WTC11 (cell line): ENCODE measurements around the gene ZC3H12C. TPM values are rescaled to one million over a fixed set of nuclear protein-coding genes. Genes with fewer than 3 reads are reported as not detected.

ENCODE experiments used
- ATAC-seq: fragments of 200-7000 bp; cut with Tn5 transposase; 2 replicates; pipeline ENCODE4 v1.10.0; 2021; ENCODE audit warnings: mild to moderate bottlenecking, moderate library complexity
- CTCF ChIA-PET: fragments of 300-600 bp; sonication (Branson Sonifier 250); formaldehyde crosslinking; loops from one replicate; lab custom pipeline; 2021; ENCODE audit warnings: antibody characterized with exemption; lab: Charles Lee
- POLR2A ChIA-PET: fragments of 350-600 bp; sonication (Branson Sonifier 250); formaldehyde crosslinking; loops from one replicate; lab custom pipeline; 2021; ENCODE audit warnings: antibody characterized with exemption; lab: Charles Lee
- DNase-seq: peaks from one replicate; pipeline ENCODE4 v3.0.0; 2021; ENCODE audit warnings: low spot score
- H3K27ac Mint-ChIP-seq: 2 replicates; pipeline ENCODE4 v1.8.0; 2021; ENCODE audit warnings: mixed read lengths
- H3K27me3 Mint-ChIP-seq: 2 replicates; pipeline ENCODE4 v1.8.0; 2021; ENCODE audit warnings: low read depth, mild to moderate bottlenecking, moderate library complexity, mixed read lengths
- H3K36me3 Mint-ChIP-seq: 2 replicates; pipeline ENCODE4 v1.8.0; 2021; ENCODE audit warnings: mixed read lengths
- H3K4me1 Mint-ChIP-seq: 2 replicates; pipeline ENCODE4 v1.8.0; 2022; ENCODE audit warnings: mixed read lengths
- H3K4me3 Mint-ChIP-seq: 2 replicates; pipeline ENCODE4 v1.8.0; 2021; ENCODE audit warnings: mild to moderate bottlenecking, moderate library complexity, mixed read lengths
- H3K9me3 Mint-ChIP-seq: 2 replicates; pipeline ENCODE4 v1.8.0; 2021; ENCODE audit warnings: mixed read lengths
- CBFB ChIP-seq: sonication (generic); formaldehyde crosslinking; IDR thresholded peaks from 2 replicates; pipeline ENCODE4 v1.8.1; 2022; ENCODE audit warnings: mild to moderate bottlenecking, low read depth, missing genetic modification reagents
- CREM ChIP-seq: sonication (generic); formaldehyde crosslinking; IDR thresholded peaks from 2 replicates; pipeline ENCODE4 v1.8.1; 2022; ENCODE audit warnings: mild to moderate bottlenecking, missing genetic modification reagents, moderate library complexity
- FOXK1 ChIP-seq: sonication (generic); formaldehyde crosslinking; IDR thresholded peaks from 2 replicates; pipeline ENCODE4 v1.8.0; 2022; ENCODE audit warnings: mild to moderate bottlenecking, moderate library complexity, missing genetic modification reagents
- FOXP1 ChIP-seq: sonication (generic); formaldehyde crosslinking; IDR thresholded peaks from 2 replicates; pipeline ENCODE4 v1.8.0; 2022; ENCODE audit warnings: missing genetic modification reagents, mild to moderate bottlenecking, moderate library complexity, borderline replicate concordance
- GABPB1 ChIP-seq: sonication (generic); formaldehyde crosslinking; IDR thresholded peaks from 2 replicates; pipeline ENCODE4 v1.8.1; 2023; ENCODE audit warnings: mild to moderate bottlenecking, missing genetic modification reagents
- GTF2I ChIP-seq: fragments of 250-450 bp; sonication (Bioruptor Pico); conservative IDR thresholded peaks from 2 replicates; pipeline ENCODE4 v1.4.0; 2021; ENCODE audit warnings: mild to moderate bottlenecking
- NFATC4 ChIP-seq: fragments of 250-450 bp; sonication (Bioruptor Pico); IDR thresholded peaks from 2 replicates; pipeline ENCODE4 v1.9.0; 2021; ENCODE audit warnings: mild to moderate bottlenecking
- NFYB ChIP-seq: sonication (generic); formaldehyde crosslinking; conservative IDR thresholded peaks from 2 replicates; pipeline ENCODE4 v1.8.0; 2022; ENCODE audit warnings: low read depth, missing genetic modification reagents
- NR2C2 ChIP-seq: sonication (generic); formaldehyde crosslinking; IDR thresholded peaks from 2 replicates; pipeline ENCODE4 v1.8.0; 2022; ENCODE audit warnings: mild to moderate bottlenecking, missing genetic modification reagents
- RORB ChIP-seq: fragments of 250-450 bp; sonication (Bioruptor Pico); IDR thresholded peaks from 2 replicates; pipeline ENCODE4 v1.9.0; 2021; ENCODE audit warnings: mild to moderate bottlenecking
- SMAD4 ChIP-seq: sonication (generic); formaldehyde crosslinking; IDR thresholded peaks from 2 replicates; pipeline ENCODE4 v1.8.0; 2022; ENCODE audit warnings: mild to moderate bottlenecking, missing genetic modification reagents
- SP1 ChIP-seq: sonication (generic); formaldehyde crosslinking; conservative IDR thresholded peaks from 2 replicates; pipeline ENCODE4 v1.8.1; 2022; ENCODE audit warnings: missing genetic modification reagents
- ZNF232 ChIP-seq: sonication (generic); formaldehyde crosslinking; IDR thresholded peaks from 2 replicates; pipeline ENCODE4 v1.8.0; 2022; ENCODE audit warnings: mild to moderate bottlenecking, missing genetic modification reagents
- ZNF263 ChIP-seq: sonication (generic); formaldehyde crosslinking; IDR thresholded peaks from 2 replicates; pipeline ENCODE4 v1.8.1; 2022; ENCODE audit warnings: low read depth, mild to moderate bottlenecking, moderate library complexity, missing genetic modification reagents
- ZNF281 ChIP-seq: sonication (generic); formaldehyde crosslinking; IDR thresholded peaks from 2 replicates; pipeline ENCODE4 v1.8.0; 2023; ENCODE audit warnings: mild to moderate bottlenecking, missing genetic modification reagents
- ZNF396 ChIP-seq: fragments of 250-450 bp; sonication (Bioruptor Pico); IDR thresholded peaks from 2 replicates; pipeline ENCODE4 v1.8.0; 2021; ENCODE audit warnings: mild to moderate bottlenecking, moderate library complexity, borderline replicate concordance
- total RNA-seq: library from RNA; stranded (reverse); gene quantifications from 3 replicates; pipeline ENCODE4 v1.2.3, GENCODE V29; 2021
- TF ChIP-seq, protein P1 (sequence below): fragments of 250-450 bp; sonication (Bioruptor Pico); IDR thresholded peaks from 2 replicates; pipeline ENCODE4 v1.9.0; 2021; ENCODE audit warnings: mild to moderate bottlenecking, borderline replicate concordance
- TF ChIP-seq, protein P2 (sequence below): sonication (generic); formaldehyde crosslinking; IDR thresholded peaks from 2 replicates; pipeline ENCODE4 v1.8.1; 2023; ENCODE audit warnings: mild to moderate bottlenecking, moderate library complexity, missing genetic modification reagents
- TF ChIP-seq, protein P3 (sequence below): sonication (generic); formaldehyde crosslinking; IDR thresholded peaks from 2 replicates; pipeline ENCODE4 v1.8.0; 2022; ENCODE audit warnings: missing genetic modification reagents
- TF ChIP-seq, protein P4 (sequence below): sonication (generic); formaldehyde crosslinking; IDR thresholded peaks from 2 replicates; pipeline ENCODE4 v1.8.0; 2023; ENCODE audit warnings: missing genetic modification reagents, mild to moderate bottlenecking, borderline replicate concordance

Gene ZC3H12C
- total RNA-seq, 1 experiment from 2014 or later: 2.4 TPM

- TF ChIP-seq, protein P1, sequence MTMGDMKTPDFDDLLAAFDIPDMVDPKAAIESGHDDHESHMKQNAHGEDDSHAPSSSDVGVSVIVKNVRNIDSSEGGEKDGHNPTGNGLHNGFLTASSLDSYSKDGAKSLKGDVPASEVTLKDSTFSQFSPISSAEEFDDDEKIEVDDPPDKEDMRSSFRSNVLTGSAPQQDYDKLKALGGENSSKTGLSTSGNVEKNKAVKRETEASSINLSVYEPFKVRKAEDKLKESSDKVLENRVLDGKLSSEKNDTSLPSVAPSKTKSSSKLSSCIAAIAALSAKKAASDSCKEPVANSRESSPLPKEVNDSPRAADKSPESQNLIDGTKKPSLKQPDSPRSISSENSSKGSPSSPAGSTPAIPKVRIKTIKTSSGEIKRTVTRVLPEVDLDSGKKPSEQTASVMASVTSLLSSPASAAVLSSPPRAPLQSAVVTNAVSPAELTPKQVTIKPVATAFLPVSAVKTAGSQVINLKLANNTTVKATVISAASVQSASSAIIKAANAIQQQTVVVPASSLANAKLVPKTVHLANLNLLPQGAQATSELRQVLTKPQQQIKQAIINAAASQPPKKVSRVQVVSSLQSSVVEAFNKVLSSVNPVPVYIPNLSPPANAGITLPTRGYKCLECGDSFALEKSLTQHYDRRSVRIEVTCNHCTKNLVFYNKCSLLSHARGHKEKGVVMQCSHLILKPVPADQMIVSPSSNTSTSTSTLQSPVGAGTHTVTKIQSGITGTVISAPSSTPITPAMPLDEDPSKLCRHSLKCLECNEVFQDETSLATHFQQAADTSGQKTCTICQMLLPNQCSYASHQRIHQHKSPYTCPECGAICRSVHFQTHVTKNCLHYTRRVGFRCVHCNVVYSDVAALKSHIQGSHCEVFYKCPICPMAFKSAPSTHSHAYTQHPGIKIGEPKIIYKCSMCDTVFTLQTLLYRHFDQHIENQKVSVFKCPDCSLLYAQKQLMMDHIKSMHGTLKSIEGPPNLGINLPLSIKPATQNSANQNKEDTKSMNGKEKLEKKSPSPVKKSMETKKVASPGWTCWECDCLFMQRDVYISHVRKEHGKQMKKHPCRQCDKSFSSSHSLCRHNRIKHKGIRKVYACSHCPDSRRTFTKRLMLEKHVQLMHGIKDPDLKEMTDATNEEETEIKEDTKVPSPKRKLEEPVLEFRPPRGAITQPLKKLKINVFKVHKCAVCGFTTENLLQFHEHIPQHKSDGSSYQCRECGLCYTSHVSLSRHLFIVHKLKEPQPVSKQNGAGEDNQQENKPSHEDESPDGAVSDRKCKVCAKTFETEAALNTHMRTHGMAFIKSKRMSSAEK: no peak
- TF ChIP-seq CREM (CRISPR knock-in tag) (no peak), SP1 (CRISPR knock-in tag) (no peak), GTF2I (CRISPR knock-in tag) (no peak), FOXP1 (no peak), GABPB1 (no peak), NFATC4 (CRISPR knock-in tag) (no peak), NFYB (CRISPR knock-in tag) (no peak), FOXK1 (CRISPR knock-in tag) (no peak)
- TF ChIP-seq, protein P2, sequence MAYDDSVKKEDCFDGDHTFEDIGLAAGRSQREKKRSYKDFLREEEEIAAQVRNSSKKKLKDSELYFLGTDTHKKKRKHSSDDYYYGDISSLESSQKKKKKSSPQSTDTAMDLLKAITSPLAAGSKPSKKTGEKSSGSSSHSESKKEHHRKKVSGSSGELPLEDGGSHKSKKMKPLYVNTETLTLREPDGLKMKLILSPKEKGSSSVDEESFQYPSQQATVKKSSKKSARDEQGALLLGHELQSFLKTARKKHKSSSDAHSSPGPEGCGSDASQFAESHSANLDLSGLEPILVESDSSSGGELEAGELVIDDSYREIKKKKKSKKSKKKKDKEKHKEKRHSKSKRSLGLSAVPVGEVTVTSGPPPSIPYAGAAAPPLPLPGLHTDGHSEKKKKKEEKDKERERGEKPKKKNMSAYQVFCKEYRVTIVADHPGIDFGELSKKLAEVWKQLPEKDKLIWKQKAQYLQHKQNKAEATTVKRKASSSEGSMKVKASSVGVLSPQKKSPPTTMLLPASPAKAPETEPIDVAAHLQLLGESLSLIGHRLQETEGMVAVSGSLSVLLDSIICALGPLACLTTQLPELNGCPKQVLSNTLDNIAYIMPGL (CRISPR knock-in tag): no peak
Observed at GRCh38 chr11:110070176-110070575, 23.0 kb upstream of the ZC3H12C start (continued).

DNA sequence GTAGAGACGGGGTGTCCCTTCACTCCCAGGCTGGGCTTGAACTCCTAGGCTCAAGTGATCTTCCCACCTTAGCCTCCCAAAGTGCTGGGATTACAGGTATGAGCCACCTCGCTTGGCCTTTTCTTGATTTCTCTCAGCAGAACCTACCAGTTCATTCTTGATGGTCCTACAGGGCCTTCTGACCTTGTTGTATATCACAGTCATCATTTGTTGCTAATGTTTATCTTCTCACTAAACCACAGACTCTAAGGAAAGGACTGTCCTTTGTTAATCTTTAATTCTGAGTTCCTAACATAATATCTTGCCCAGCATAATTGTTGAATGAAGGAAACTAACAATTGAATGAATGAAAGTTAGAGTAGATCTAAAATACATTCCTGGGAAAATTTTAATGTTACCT lies 22.0 kb upstream of the ZC3H12C start:
- no peaks in the 10 kb centered on the region for H3K36me3 Mint-ChIP-seq
- DNase-seq (no peak), ATAC-seq (no peak)
- peaks cover 16% of the 10 kb centered on the region for H3K4me1 Mint-ChIP-seq
- peaks cover 3% of the 10 kb centered on the region; the same call in 1 of the 2 replicates for H3K9me3 Mint-ChIP-seq
- no peaks in the 10 kb centered on the region; the same call in 1 of the 2 replicates for H3K27me3 Mint-ChIP-seq
- no peak overlapping the region for H3K27ac Mint-ChIP-seq
- ChIA-PET CTCF (no interaction called here), POLR2A (no interaction called here)
- H3K4me3 Mint-ChIP-seq: no peak overlapping the region
- TF ChIP-seq, protein P3, sequence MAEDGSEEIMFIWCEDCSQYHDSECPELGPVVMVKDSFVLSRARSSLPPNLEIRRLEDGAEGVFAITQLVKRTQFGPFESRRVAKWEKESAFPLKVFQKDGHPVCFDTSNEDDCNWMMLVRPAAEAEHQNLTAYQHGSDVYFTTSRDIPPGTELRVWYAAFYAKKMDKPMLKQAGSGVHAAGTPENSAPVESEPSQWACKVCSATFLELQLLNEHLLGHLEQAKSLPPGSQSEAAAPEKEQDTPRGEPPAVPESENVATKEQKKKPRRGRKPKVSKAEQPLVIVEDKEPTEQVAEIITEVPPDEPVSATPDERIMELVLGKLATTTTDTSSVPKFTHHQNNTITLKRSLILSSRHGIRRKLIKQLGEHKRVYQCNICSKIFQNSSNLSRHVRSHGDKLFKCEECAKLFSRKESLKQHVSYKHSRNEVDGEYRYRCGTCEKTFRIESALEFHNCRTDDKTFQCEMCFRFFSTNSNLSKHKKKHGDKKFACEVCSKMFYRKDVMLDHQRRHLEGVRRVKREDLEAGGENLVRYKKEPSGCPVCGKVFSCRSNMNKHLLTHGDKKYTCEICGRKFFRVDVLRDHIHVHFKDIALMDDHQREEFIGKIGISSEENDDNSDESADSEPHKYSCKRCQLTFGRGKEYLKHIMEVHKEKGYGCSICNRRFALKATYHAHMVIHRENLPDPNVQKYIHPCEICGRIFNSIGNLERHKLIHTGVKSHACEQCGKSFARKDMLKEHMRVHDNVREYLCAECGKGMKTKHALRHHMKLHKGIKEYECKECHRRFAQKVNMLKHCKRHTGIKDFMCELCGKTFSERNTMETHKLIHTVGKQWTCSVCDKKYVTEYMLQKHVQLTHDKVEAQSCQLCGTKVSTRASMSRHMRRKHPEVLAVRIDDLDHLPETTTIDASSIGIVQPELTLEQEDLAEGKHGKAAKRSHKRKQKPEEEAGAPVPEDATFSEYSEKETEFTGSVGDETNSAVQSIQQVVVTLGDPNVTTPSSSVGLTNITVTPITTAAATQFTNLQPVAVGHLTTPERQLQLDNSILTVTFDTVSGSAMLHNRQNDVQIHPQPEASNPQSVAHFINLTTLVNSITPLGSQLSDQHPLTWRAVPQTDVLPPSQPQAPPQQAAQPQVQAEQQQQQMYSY: no peak
- no peak for TF ChIP-seq ZNF263
- TF ChIP-seq ZNF232 (CRISPR knock-in tag): no peak
- TF ChIP-seq ZNF281 (CRISPR knock-in tag): no peak
- no peak for TF ChIP-seq RORB (CRISPR knock-in tag)
- no peak for TF ChIP-seq ZNF396 (CRISPR knock-in tag)
- TF ChIP-seq, protein P4, sequence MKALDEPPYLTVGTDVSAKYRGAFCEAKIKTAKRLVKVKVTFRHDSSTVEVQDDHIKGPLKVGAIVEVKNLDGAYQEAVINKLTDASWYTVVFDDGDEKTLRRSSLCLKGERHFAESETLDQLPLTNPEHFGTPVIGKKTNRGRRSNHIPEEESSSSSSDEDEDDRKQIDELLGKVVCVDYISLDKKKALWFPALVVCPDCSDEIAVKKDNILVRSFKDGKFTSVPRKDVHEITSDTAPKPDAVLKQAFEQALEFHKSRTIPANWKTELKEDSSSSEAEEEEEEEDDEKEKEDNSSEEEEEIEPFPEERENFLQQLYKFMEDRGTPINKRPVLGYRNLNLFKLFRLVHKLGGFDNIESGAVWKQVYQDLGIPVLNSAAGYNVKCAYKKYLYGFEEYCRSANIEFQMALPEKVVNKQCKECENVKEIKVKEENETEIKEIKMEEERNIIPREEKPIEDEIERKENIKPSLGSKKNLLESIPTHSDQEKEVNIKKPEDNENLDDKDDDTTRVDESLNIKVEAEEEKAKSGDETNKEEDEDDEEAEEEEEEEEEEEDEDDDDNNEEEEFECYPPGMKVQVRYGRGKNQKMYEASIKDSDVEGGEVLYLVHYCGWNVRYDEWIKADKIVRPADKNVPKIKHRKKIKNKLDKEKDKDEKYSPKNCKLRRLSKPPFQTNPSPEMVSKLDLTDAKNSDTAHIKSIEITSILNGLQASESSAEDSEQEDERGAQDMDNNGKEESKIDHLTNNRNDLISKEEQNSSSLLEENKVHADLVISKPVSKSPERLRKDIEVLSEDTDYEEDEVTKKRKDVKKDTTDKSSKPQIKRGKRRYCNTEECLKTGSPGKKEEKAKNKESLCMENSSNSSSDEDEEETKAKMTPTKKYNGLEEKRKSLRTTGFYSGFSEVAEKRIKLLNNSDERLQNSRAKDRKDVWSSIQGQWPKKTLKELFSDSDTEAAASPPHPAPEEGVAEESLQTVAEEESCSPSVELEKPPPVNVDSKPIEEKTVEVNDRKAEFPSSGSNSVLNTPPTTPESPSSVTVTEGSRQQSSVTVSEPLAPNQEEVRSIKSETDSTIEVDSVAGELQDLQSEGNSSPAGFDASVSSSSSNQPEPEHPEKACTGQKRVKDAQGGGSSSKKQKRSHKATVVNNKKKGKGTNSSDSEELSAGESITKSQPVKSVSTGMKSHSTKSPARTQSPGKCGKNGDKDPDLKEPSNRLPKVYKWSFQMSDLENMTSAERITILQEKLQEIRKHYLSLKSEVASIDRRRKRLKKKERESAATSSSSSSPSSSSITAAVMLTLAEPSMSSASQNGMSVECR (CRISPR knock-in tag): no peak
- TF ChIP-seq FOXK1 (CRISPR knock-in tag): no peak
- TF ChIP-seq NR2C2 (CRISPR knock-in tag): no peak
- no peak for TF ChIP-seq SP1 (CRISPR knock-in tag)
- TF ChIP-seq SMAD4 (CRISPR knock-in tag): no peak
- no peak for TF ChIP-seq CBFB (CRISPR knock-in tag)
